HepG2 (cell line): ENCODE results near the gene PLIN5.

Source experiments
- ARNT ChIP-seq: fragments of 450-650 bp; IDR thresholded peaks from 2 replicates; pipeline ENCODE4 v1.6.1; 2017
- GABPB1 ChIP-seq: IDR thresholded peaks from 2 replicates; pipeline ENCODE4 v1.6.1; 2016; ENCODE audit warnings: mild to moderate bottlenecking, missing genetic modification reagents, moderate library complexity, missing compliant biosample characterization
- MXI1 ChIP-seq: IDR thresholded peaks from 3 replicates; pipeline ENCODE4 v1.6.1; 2012; ENCODE audit warnings: low read depth, low read length, inconsistent platforms, borderline replicate concordance
- POLR2AphosphoS5 ChIP-seq: IDR thresholded peaks from 2 replicates; pipeline ENCODE4 v1.6.1; 2012; ENCODE audit warnings: low read depth, low read length
- SIN3B ChIP-seq: fragments of 150-350 bp; IDR thresholded peaks from 2 replicates; pipeline ENCODE4 v1.6.1; 2014; ENCODE audit warnings: low read length
- ZFP36L1 ChIP-seq: sonication (generic); formaldehyde crosslinking; IDR thresholded peaks from 2 replicates; pipeline ENCODE4 v1.8.0; 2022; ENCODE audit warnings: mild to moderate bottlenecking, missing genetic modification reagents, moderate library complexity
- ZNF33B ChIP-seq: sonication (generic); formaldehyde crosslinking; IDR thresholded peaks from 2 replicates; pipeline ENCODE4 v1.5.1; 2020; ENCODE audit warnings: mild to moderate bottlenecking, missing genetic modification reagents
- ZNF75D ChIP-seq: sonication (generic); formaldehyde crosslinking; IDR thresholded peaks from 2 replicates; pipeline ENCODE4 v1.8.1; 2023; ENCODE audit warnings: missing genetic modification reagents, mild to moderate bottlenecking, borderline replicate concordance
- ZNF790 ChIP-seq: sonication (generic); formaldehyde crosslinking; IDR thresholded peaks from 2 replicates; pipeline ENCODE4 v1.8.0; 2022; ENCODE audit warnings: missing genetic modification reagents, mild to moderate bottlenecking, borderline replicate concordance
- TF ChIP-seq, protein P1 (sequence below): sonication (generic); formaldehyde crosslinking; IDR thresholded peaks from 2 replicates; pipeline ENCODE4 v1.4.0; 2020; ENCODE audit warnings: missing genetic modification reagents

DNA sequence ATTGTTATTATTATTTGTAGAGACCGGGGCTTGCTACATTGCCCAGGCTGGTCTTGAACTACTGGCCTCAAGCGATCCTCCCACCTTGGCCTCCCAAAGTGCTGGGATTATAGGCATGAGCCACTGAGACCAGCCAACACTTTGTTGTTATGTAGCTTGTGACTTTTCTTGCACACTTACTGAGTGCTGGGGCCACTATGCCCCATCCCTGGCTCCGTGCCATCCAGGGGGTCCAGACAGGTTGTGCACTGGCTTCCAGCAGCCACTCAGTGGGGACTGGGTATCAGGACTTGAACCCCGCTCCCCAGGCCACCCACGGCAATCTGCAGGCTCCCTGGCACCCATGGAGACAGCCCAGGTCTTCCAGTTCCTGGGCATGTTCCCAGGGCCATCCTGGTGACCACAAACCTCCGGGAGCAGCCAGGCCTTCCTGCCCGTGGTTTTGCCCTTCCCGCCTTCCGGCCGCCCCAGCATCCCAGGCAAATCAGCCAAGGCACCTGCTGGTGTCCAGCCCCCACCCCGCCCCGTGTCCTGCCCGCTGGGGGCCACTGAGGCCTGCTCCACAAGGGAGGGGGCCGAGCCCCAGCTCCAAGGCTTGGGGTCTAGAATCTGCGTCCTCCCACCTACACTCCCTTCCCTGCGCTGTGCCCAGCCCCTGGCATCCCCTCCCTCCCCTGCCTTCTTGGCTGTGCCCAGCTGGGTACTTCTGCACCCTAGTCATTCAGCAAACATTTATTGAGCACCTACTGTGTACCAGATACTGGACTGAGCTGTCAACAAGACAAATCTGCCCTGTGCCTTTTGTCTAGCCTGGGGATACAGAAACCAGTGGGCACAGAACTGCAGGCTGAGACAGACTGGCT lies 48.2 kb upstream of the PLIN5 start:
- peak; percentile 75 for TF ChIP-seq GABPB1 (CRISPR knock-in tag)
- no peak for TF ChIP-seq ZFP36L1 (CRISPR knock-in tag)
- no peak for TF ChIP-seq SIN3B
- no peak for TF ChIP-seq ZNF75D (CRISPR knock-in tag)
- TF ChIP-seq ARNT, result no peak
- TF ChIP-seq, protein P1, sequence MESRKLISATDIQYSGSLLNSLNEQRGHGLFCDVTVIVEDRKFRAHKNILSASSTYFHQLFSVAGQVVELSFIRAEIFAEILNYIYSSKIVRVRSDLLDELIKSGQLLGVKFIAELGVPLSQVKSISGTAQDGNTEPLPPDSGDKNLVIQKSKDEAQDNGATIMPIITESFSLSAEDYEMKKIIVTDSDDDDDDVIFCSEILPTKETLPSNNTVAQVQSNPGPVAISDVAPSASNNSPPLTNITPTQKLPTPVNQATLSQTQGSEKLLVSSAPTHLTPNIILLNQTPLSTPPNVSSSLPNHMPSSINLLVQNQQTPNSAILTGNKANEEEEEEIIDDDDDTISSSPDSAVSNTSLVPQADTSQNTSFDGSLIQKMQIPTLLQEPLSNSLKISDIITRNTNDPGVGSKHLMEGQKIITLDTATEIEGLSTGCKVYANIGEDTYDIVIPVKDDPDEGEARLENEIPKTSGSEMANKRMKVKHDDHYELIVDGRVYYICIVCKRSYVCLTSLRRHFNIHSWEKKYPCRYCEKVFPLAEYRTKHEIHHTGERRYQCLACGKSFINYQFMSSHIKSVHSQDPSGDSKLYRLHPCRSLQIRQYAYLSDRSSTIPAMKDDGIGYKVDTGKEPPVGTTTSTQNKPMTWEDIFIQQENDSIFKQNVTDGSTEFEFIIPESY (CRISPR knock-in tag), result no peak
- TF ChIP-seq ZNF790 (CRISPR knock-in tag), result no peak
- 0 out of 2 replicates have a peak, but pooled peaks have one; percentile 55 for TF ChIP-seq POLR2AphosphoS5
- no peak for TF ChIP-seq ZNF33B (CRISPR knock-in tag)
- TF ChIP-seq MXI1, result 0 out of 3 replicates have a peak, but pooled peaks have one; percentile 15
